C4-2B (cell line): ENCODE measurements around the gene AGAP1.

Experiments
- H3K27ac ChIP-seq: fragments of 450-650 bp; 2 replicates; pipeline ENCODE4 v1.5.1; 2017
- CTCF ChIP-seq: fragments of 450-650 bp; conservative IDR thresholded peaks from 2 replicates; pipeline ENCODE4 v1.5.1; 2017; ENCODE audit warnings: mild to moderate bottlenecking
- ZFX ChIP-seq: fragments of 450-650 bp; IDR thresholded peaks from 2 replicates; pipeline ENCODE4 v1.6.1; 2017

Gene AGAP1

GRCh38 chr2:235556901-235557300, 63.1 kb downstream of the AGAP1 start:
- no peak for TF ChIP-seq CTCF
- TF ChIP-seq ZFX: no peak
- no peak overlapping the region for H3K27ac ChIP-seq

GRCh38 chr2:235557903-235558302, 64.1 kb downstream of the AGAP1 start:
- TF ChIP-seq CTCF: no peak
- TF ChIP-seq ZFX: no peak

DNA sequence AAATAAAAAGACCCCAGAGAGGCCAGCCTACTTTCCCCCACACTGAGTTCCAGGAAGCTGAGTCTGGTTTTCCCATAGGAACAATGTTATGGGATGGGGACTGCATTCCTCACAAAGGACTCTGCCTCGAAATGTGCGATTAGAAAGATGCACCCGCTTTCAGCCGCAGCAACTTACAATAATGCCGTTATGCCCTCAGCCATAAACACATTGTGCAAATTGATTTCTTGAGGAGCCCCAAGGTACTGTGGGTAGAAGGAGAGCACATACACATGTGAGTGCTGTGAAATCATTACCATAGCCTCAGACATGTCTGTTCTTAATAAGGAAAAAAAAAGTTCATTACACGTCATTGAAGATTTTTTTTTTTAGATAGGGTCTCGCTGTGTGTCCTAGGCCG, 64.7 kb downstream of the AGAP1 start:
- H3K27ac ChIP-seq: no peak overlapping the region
- no peak for TF ChIP-seq ZFX
- no peak for TF ChIP-seq CTCF

More at GRCh38 chr2:235557903-235558302, 64.1 kb downstream of the AGAP1 start:
- H3K27ac ChIP-seq: no peak overlapping the region

- no peak overlapping the region for H3K27ac ChIP-seq
- TF ChIP-seq CTCF (no peak), ZFX (no peak)
These were observed 66.5 kb downstream of the AGAP1 start for GRCh38 chr2:235560345-235560744.

- TF ChIP-seq CTCF: no peak
- TF ChIP-seq ZFX: no peak
- no peak overlapping the region for H3K27ac ChIP-seq
These were observed 67.6 kb downstream of the AGAP1 start for GRCh38 chr2:235561450-235561849.

DNA sequence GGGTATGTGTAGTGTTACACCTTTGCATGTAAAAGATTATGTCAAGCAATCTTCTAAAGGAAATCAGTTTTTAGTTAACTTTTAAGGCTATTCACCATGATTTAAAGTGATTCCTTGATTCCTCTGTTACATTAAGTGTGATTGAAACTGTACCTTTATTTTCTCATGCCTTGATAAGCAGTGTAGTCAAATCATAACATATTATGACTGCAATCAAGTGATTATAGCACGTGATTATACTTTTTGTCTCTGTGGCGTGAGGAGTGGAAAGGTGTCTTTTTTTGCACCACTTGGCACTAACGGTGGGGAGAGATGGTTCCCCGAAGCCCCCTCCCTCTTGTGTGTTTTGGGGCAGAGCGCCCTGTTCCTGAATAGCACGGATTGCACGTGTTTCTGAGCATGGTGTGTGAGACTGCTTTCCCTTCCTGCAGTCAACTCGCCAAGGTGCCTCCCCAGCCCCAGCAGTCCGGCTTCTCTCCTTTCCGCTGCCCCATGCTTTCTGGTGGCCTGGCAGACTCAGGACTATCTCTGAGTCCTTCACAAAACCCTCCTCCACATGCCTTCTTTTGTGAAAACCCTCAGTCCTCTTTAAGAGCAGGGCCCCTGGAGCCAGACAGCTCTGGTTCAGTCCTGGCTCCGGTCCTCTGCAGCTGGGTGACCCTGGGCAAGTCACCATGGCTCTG, 68.4 kb downstream of the AGAP1 start:
- TF ChIP-seq ZFX (no peak), CTCF (no peak)
- no peak overlapping the region for H3K27ac ChIP-seq

DNA sequence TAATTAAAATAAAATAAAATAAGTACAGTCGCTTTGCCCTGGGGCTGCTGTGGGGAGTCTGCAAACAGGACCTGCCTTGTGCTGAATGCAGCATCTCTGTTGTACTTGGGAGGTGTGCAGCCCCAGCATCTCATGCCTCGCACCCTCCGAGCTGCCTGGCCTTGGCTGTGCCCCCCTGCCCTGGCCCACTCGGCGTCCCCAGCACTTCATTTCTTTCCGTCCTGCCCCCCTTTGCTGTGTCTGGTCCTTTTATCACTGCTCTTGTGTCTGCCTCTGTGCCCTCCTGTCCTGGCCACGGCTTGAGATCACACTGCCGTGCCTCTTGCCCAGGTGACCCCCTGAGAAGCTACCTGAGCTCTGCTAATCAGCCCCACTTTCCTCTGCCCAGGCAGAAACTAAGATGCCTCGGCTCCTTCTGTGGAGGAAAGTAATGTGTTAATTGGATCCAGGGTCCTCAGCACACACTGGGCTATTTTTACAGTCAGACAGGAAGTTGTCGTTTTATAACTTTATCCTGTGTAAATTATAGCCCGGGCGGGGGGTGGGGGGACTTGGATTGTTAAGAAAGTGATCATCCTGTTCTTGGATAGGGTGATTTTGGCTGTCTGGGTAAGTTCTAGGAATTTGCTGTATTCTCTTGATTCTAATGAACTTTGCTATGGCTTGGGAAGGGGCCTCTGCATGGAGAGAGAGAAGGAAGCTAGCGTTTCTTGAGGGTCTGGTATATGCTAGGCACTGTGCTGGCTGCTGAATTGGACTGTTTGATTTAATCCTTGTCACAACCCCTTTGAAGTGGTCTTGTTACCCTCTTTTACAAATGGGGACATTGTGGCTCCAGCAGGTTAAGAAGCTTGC, 69.4 kb downstream of the AGAP1 start:
- no peak overlapping the region for H3K27ac ChIP-seq
- no peak for TF ChIP-seq ZFX
- TF ChIP-seq CTCF: no peak
